ENCODE measurements around the gene NBPF26. TPM values are rescaled to one million over a fixed set of nuclear protein-coding genes. Genes with fewer than 3 reads are reported as not detected.
"Not testable (repeated sequence)": the region's sequence is repeated elsewhere in the genome, so short reads cannot be mapped to it uniquely, and the experiment has no call there.

Gene NBPF26
- total RNA-seq, result 10 to 100 TPM; 20.2 to 37.6 (median 22.3) TPM

DNA sequence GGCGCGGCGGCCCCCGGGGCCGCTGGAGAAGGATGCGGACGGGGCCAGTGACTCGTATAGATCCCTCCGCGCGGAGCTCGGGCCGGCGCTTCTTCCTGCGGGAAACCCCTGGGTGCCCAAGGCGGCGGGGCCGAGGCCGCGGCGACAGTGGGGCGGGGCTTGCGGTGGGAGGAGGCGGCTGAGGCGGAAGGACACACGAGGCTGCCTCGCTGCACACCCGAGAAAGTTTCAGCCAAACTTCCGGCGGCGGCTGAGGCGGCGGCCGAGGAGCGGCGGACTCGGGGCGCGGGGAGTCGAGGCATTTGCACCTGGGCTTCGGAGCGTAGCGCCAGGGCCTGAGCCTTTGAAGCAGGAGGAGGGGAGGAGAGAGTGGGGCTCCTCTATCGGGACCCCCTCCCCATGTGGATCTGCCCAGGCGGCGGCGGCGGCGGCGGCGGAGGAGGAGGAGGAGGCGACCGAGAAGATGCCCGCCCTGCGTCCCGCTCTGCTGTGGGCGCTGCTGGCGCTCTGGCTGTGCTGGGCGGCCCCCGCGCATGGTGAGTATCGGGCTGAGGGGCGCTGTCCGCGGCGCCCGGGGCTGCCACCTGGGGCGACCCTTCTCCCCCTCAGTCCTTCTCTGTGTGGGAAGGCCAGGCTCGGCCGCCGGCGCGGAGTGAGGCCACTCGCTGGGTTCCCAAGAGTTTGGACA, at the start of gene NBPF26:
Gene NBPF26 (plus strand): TSS at position 231 of the 688 bp plus-strand sequence.
- intact Hi-C loops (cut with DNase I; ENCODE audit: low total_unique reads); H3K27me3 ChIP-seq; H3K4me1 ChIP-seq; H3K9me3 ChIP-seq; H3K36me3 ChIP-seq: not testable (repeated sequence)
- Histone ChIP-seq H3K27ac (peak within 1 kb of the TSS in 1 of 2 donors; percentile 88), H3K4me3 (peak within 1 kb of the TSS in 2 of 3 donors; percentile 56 to 82)
- DNase-seq (ENCODE audit: low spot score in 2 of 2), result peak in 1 of 2 donors; percentile 74

DNA sequence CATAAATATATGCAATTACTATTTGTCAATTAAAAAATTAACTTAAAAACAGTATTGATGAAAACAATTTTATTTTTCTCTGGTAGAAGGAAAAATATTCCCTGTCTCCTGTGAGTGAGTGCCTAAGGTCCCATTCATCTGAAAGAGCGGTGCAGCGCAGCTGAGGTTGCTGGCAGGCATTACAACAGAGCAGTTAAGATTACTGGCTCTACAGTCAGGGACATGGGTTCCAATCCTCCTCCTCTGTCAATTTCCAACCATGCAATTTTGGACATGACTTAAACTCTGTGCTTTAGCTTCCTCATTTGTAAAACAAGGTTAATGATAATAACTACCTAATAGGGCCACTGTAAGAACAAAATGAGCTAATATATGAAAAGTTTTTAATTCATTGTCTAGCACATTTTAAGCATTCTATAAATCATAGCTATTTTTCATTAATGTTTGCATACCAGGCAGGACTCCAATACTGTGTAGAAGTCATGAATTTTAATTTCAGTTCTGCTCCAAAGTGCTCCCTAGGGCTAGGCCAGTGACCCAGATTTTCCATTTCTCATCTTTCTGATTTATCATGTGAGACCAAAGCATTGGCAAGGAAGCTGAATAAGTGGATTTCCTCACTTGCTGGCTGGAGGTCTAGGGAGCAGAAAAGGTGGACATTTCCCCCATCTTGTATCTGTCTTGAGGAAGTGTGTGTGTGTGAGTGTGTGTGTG, 43.5 kb upstream of the NBPF26 start:
- intact Hi-C loops (cut with DNase I; ENCODE audit: low total_unique reads); H3K4me3 ChIP-seq; H3K4me1 ChIP-seq; H3K9me3 ChIP-seq; H3K27ac ChIP-seq; DNase-seq (ENCODE audit: low spot score in 2 of 2); H3K27me3 ChIP-seq; H3K36me3 ChIP-seq: not testable (repeated sequence)

DNA sequence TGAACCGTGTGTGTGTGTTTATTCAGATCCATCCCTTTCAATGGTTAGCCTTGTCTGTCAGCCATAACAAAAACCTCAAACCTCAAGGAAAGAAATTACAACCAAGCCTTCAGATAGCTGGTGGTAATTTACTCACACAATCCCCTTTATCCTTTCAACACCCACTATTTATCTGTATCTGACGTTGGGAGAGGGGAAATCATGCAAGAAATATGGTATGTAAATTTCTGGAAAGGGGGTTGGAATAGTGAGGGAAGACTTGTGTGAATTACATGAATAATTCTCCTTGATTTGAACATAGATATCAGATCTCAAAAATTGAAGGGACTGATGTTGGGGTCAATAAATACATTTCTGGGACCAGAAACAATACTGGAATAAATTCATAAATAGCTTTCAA, 42.8 kb upstream of the NBPF26 start:
- H3K9me3 ChIP-seq; H3K27me3 ChIP-seq; DNase-seq (ENCODE audit: low spot score in 2 of 2); intact Hi-C loops (cut with DNase I; ENCODE audit: low total_unique reads); H3K27ac ChIP-seq; H3K36me3 ChIP-seq; H3K4me1 ChIP-seq; H3K4me3 ChIP-seq: not testable (repeated sequence)

DNA sequence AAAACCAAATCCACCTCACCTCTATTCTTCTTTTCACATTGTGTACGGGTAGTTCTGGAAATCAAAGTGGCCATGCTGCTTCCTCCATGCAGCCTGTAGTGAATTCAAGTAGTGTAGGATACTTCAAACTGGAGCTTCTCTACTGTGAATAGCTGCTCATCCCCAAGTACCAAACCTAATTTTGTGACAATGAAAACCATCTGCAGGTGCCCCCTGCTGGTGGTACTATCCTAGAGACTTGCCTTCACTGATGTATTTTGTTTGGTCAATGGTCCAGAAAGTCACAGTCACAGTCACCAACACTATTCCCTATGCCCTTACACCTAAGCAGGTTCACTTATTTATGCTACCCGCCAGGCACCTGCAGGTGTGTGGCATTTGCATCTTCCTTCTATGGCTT, 39.3 kb upstream of the NBPF26 start:
- H3K36me3 ChIP-seq; intact Hi-C loops (cut with DNase I; ENCODE audit: low total_unique reads); H3K9me3 ChIP-seq; DNase-seq (ENCODE audit: low spot score in 2 of 2); H3K27me3 ChIP-seq; H3K27ac ChIP-seq; H3K4me3 ChIP-seq; H3K4me1 ChIP-seq: not testable (repeated sequence)

DNA sequence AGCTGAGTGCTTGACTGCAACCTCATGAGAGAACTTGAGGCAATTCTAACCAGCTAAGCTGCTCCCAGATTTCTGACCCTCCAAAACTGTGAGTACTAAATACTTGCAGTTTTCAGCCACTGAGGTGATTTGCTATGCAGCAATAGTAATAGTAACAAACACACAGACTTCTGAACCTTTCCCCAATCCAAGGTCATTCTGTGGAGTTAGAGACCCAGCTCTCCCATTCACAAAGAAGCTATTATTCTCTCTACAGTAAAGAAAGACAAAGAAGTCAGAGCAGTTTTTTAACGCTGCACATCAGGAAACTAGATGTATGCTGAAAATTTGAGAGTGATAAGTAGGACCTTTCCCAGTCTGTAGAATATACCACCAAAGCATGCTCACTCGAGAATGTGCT, 38.1 kb upstream of the NBPF26 start:
- H3K36me3 ChIP-seq; H3K27me3 ChIP-seq; DNase-seq (ENCODE audit: low spot score in 2 of 2); H3K4me1 ChIP-seq; H3K27ac ChIP-seq; H3K9me3 ChIP-seq; intact Hi-C loops (cut with DNase I; ENCODE audit: low total_unique reads); H3K4me3 ChIP-seq: not testable (repeated sequence)

DNA sequence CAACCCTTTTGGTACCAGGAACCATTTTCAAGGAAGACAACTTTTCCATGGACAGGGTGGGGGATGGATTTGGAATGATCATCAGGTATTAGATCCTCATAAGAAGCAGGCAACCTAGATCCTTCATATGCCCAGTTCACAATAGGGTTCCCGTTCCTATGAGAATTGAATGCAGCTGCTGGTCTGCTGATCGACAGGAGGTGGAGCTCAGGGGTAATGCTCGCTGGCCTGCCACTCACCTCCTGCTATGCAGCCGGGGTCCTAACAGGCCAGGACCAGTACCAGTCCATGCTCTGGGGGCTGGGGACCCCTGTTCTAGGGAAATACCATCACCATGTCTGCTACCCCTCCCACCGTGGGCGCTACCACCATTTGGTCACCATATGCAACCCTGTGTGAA, 36.5 kb upstream of the NBPF26 start:
- H3K36me3 ChIP-seq; H3K9me3 ChIP-seq; H3K27ac ChIP-seq; intact Hi-C loops (cut with DNase I; ENCODE audit: low total_unique reads); H3K4me3 ChIP-seq; H3K27me3 ChIP-seq; DNase-seq (ENCODE audit: low spot score in 2 of 2); H3K4me1 ChIP-seq: not testable (repeated sequence)

DNA sequence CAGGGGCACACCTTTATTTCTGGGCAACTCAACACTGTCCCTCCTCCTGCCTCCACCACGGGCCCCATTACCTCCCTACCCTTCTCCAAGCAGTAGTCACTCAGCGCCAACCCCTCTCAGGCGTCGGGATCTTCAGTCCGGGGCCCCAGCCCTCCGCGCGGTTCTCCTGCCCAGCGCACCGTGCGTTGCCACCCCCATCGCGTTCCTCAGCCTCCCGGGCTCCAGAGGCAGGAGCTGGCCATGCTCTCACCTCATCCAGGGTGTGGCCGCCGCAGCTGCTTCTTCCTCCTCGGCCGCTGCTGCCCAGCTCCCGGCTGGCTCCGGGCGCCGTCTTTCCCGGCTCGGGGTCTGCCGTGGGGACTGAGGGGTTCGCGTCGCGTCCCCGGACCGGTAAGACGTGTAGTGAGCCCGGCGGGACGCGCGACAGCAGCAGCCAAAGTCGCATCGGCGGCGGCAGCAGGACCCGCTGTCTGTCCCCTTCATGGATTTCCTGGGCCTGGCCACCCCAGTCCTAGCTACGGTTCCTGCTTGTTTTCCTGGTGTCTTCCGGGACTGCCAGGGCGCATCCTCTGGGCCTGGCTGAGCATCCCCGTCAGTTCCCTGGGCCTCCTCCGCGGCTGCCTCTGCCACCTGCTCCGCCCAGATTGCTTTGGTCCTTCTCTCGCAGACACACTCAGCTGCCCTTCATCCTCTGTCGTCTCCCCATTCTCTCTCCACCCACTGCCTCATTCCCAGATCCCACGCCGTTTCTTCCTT, 22.8 kb upstream of the NBPF26 start:
- H3K4me1 ChIP-seq; H3K9me3 ChIP-seq; H3K27ac ChIP-seq; intact Hi-C loops (cut with DNase I; ENCODE audit: low total_unique reads); H3K27me3 ChIP-seq; DNase-seq (ENCODE audit: low spot score in 2 of 2); H3K36me3 ChIP-seq: not testable (repeated sequence)
- H3K4me3 ChIP-seq, result peak overlapping the region in 2 of 3 donors; percentile 31 to 40

DNA sequence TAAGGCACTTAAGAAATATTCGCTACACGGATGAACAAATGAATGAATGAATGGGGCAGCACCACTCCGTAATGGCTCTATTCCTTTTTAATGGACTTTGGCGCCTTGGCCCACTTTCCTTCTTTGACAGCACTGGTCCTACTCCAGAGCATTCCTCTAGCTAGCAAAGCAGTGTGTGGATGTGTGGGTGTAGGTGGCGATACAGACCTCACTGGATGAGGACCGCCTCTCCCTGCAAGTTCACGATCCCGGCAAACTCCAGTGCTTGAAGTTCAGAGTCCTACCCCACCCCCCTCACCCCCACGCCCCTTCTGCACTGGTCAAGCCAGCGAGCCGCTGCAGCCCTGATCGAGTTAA, 409 bp upstream of the NBPF26 start:
- DNase-seq (ENCODE audit: low spot score in 2 of 2); H3K27me3 ChIP-seq; H3K27ac ChIP-seq; H3K36me3 ChIP-seq; H3K4me1 ChIP-seq; H3K9me3 ChIP-seq; intact Hi-C loops (cut with DNase I; ENCODE audit: low total_unique reads): not testable (repeated sequence)
- H3K4me3 ChIP-seq, result peak overlapping the region in 1 of 3 donors; percentile 82

DNA sequence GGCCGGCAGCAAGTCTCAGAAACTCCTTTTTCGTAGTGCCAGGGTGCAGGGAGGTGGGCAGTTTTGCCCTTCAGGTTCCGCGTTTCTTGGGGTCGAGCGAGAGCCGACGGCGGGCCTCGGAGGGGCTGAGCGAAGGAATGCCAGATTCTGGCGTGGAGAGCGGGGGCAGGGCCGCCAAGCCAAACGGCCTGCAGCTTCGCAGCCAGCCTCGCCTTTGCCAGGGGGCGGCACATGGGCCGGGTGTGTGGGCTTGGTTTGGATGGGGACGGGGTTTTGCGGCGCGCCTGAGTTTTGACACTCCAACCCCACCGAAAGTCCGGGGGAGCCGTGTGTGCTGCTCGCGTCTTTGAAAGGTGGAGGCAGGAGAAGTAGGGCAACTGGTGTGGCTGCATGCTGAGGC, 762 bp downstream of the NBPF26 start:
- peak in 1 of 2 donors; percentile 15 for DNase-seq (ENCODE audit: low spot score in 2 of 2)
- peak overlapping the region in 1 of 2 donors; percentile 88 for H3K27ac ChIP-seq
- H3K36me3 ChIP-seq; intact Hi-C loops (cut with DNase I; ENCODE audit: low total_unique reads); H3K27me3 ChIP-seq; H3K4me1 ChIP-seq; H3K9me3 ChIP-seq: not testable (repeated sequence)
- peak overlapping the region in 2 of 3 donors; percentile 56 to 82 for H3K4me3 ChIP-seq

DNA sequence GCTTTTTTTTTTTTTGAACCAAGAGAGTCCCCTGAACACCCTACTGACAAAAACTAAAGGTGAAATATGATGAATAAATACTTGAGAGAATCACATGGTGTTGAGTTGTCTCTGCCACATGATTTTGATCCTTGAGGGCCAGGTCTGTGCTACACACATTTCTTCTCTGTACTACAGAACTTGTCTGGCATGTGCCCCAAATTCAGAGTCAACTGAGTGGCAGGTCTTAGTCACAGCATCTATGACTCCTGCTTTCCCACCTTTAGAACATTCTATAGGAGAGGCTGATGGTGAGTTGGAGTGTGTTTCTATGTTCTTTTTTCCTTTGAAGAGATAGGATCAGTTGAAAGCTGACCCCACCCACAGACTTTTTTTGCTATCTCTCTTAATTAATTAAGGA, 5.1 kb downstream of the NBPF26 start:
- H3K27me3 ChIP-seq; DNase-seq (ENCODE audit: low spot score in 2 of 2); intact Hi-C loops (cut with DNase I; ENCODE audit: low total_unique reads); H3K27ac ChIP-seq; H3K9me3 ChIP-seq; H3K4me1 ChIP-seq; H3K4me3 ChIP-seq; H3K36me3 ChIP-seq: not testable (repeated sequence)

DNA sequence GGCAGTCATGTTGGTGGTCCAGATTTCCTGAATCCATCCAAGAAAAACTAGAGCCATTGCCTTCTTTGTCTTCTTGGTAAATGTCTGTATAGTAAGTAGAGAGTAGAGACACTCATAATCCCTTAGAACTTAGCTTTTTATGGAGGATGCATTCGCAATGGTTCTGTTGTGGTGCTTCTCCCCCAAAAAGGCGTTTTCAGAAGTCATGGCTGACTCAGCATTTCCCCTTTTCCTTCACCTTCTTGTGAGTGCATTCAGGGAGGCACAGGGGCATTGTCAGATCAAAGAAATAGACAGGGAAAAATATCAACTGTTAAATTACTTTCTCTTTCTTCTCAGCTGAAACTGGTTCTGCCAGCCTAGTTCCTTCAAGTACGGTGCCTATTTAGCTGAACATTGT, 45.3 kb downstream of the NBPF26 start:
- H3K27ac ChIP-seq; DNase-seq (ENCODE audit: low spot score in 2 of 2); H3K27me3 ChIP-seq; intact Hi-C loops (cut with DNase I; ENCODE audit: low total_unique reads); H3K36me3 ChIP-seq; H3K4me1 ChIP-seq; H3K9me3 ChIP-seq; H3K4me3 ChIP-seq: not testable (repeated sequence)

DNA sequence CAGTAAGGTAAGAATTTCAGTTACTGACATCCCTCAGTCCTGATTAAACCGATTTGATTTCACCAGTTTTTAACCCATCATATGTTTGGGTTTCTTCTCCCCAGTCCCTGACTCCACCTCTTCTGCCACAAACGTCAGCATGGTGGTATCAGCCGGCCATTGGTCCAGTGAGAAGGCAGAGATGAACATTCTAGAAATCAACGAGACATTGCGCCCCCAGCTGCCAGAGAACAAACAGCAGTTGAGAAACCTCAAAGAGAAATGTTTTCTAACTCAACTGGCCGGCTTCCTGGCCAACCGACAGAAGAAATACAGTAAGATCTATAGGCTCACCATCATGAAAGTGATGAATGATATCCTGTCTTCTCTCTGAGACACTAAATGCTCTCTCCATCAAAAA, 81.7 kb downstream of the NBPF26 start:
- H3K27me3 ChIP-seq; H3K9me3 ChIP-seq; H3K36me3 ChIP-seq; H3K27ac ChIP-seq; H3K4me1 ChIP-seq; intact Hi-C loops (cut with DNase I; ENCODE audit: low total_unique reads); H3K4me3 ChIP-seq; DNase-seq (ENCODE audit: low spot score in 2 of 2): not testable (repeated sequence)

Data from breast epithelium (tissue), 4 donors.